GM12865 (cell line): ENCODE measurements around the gene WTIP.
"Not testable (repeated sequence)": the region's sequence is repeated elsewhere in the genome, so short reads cannot be mapped to it uniquely, and the experiment has no call there.

Experiments
- DNase-seq: peaks from one replicate; pipeline ENCODE4 v3.0.0; 2010; ENCODE audit warnings: low read depth
- H3K4me3 ChIP-seq: 2 replicates; pipeline ENCODE4 v1.5.1; 2011; ENCODE audit warnings: mild to moderate bottlenecking, low read depth, low read length, control low read depth
- CTCF ChIP-seq: IDR thresholded peaks from 2 replicates; pipeline ENCODE4 v1.5.1; 2011; ENCODE audit warnings: low read length, control low read depth, low read depth, inconsistent platforms; ENCODE audit not compliant: insufficient read depth; ENCODE audit errors: missing control alignments

Gene WTIP

GRCh38 chr19:34480971-34481841 lies at the start of gene WTIP:
Gene WTIP (plus strand): TSS chr19:34481758. CDS start chr19:34481975, 217 bp downstream.
- no peak for DNase-seq
- TF ChIP-seq CTCF = no peak
- H3K4me3 ChIP-seq = no peak within 1 kb of the TSS

- no peak for DNase-seq
- H3K4me3 ChIP-seq = no peak overlapping the region
- TF ChIP-seq CTCF = no peak
Measured at GRCh38 chr19:34432797-34433196, 48.8 kb upstream of the WTIP start.

- DNase-seq = no peak
- TF ChIP-seq CTCF = no peak
- H3K4me3 ChIP-seq = no peak overlapping the region
Measured at GRCh38 chr19:34436716-34437115, 44.8 kb upstream of the WTIP start.

GRCh38 chr19:34448191-34448590 lies 33.4 kb upstream of the WTIP start:
- no peak overlapping the region for H3K4me3 ChIP-seq
- TF ChIP-seq CTCF = no peak
- no peak for DNase-seq

GRCh38 chr19:34452723-34453122 lies 28.8 kb upstream of the WTIP start:
- no peak for TF ChIP-seq CTCF
- H3K4me3 ChIP-seq = no peak overlapping the region
- DNase-seq = no peak

- TF ChIP-seq CTCF = no peak
- no peak overlapping the region for H3K4me3 ChIP-seq
- no peak for DNase-seq
Measured at GRCh38 chr19:34454091-34454490, 27.5 kb upstream of the WTIP start.

GRCh38 chr19:34454685-34455084 lies 26.9 kb upstream of the WTIP start:
- no peak overlapping the region for H3K4me3 ChIP-seq
- TF ChIP-seq CTCF = no peak
- no peak for DNase-seq

GRCh38 chr19:34455783-34456480 lies 25.6 kb upstream of the WTIP start:
- not testable (repeated sequence) for H3K4me3 ChIP-seq, DNase-seq
